Activated CD4-positive, CD25-positive, alpha-beta regulatory T cell treated with anti-CD3 and anti-CD28 coated beads, Interleukin-2, amount 50 U/mL, for 72 hours (primary cell): ENCODE measurements around the gene TMPRSS11B.
"Not testable (repeated sequence)": the region's sequence is repeated elsewhere in the genome, so short reads cannot be mapped to it uniquely, and the experiment has no call there.

Experiments used
- DNase-seq: peaks from one replicate; pipeline ENCODE4 v3.0.0; 2021

Gene TMPRSS11B, protein sequence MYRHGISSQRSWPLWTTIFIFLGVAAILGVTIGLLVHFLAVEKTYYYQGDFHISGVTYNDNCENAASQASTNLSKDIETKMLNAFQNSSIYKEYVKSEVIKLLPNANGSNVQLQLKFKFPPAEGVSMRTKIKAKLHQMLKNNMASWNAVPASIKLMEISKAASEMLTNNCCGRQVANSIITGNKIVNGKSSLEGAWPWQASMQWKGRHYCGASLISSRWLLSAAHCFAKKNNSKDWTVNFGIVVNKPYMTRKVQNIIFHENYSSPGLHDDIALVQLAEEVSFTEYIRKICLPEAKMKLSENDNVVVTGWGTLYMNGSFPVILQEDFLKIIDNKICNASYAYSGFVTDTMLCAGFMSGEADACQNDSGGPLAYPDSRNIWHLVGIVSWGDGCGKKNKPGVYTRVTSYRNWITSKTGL

DNA sequence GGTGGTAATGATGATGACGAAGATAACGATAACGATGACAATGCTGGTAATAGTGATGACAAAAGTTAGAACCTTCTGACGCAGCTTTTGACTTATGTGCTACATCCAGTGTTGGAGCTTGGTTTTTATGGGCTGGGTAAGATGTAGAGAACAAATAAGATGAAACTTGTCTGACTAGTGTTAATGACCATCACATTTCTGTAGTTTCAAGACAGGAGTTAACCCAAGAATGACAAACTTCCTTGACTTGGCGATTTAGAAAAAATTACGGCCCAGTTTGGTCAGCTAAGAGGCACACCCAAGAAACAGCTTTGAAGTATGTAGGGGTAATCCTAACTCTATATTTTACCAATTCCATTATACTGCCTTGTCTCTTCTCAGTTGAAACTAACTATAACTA lies at the start of gene TMPRSS11B:
Gene TMPRSS11B (minus strand): TSS at position 101 of the 400 bp plus-strand sequence. CDS start 136 bp downstream, outside the sequence.
- no peak for DNase-seq

DNA sequence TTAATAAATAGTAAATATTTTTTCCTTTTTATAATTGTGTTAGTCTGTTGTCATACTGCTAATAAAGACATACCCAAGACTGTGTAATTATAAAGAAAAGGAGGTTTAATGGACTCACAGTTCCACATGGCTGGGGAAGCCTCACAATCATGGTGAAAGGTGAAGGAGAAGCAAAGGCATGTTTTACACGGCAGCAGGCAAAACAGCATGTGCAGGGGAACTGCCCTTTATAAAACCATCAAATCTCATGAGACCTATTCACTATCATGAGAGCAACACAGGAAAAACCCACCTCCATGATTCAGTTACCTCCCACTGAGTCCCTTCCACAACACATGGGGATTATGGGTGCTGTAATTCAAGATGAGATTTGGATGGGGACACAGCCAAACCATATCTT lies 45.8 kb upstream of the TMPRSS11B start:
- DNase-seq = no peak

DNA sequence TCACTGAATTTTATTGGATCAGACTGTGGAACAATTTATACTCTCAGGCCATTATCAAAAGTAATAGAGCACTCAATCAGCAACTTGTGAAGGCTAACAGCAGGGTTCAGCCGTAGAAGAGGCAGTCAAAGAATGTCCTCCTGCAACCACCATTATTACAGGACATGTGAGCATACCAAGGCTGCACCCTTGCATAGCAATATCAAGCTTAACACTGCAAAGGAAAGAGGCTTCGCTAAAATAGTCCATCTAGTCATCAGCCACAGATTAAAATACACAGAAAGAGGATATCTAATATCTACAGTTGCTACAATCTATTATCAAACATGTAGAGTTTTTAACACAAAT lies 42.9 kb upstream of the TMPRSS11B start:
- no peak for DNase-seq

DNA sequence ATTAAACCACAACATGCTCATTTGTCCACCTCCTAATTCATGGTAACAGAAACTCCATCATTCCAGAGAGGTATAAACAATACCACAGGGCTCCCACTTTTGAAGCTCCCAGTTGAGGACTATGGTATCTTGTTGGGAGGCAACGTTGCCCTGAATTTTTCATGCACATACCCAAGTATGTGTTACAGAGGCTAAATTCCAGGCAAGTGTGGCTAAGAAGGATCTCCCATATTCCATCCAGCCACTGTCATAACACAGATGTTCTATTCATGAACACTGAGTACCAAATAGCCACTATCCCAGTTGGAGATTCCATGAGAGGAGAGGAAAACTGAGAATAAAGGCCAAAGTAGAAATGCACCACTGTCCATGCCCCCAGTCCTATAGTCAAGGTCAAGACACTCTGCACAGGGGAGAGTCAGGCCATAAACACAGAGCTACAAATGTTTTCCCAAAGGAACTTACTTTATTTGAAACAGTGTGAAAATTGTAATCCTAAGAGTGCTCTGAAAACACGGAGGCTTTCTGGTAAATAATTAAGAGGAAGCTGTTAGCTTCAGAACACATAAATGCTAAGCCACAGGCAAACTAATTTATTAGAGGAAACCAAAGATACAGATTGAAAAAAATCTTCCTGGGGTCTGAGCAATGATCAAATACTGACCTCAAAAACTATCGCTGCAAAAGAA lies 42.4 kb upstream of the TMPRSS11B start:
- no peak for DNase-seq

DNA sequence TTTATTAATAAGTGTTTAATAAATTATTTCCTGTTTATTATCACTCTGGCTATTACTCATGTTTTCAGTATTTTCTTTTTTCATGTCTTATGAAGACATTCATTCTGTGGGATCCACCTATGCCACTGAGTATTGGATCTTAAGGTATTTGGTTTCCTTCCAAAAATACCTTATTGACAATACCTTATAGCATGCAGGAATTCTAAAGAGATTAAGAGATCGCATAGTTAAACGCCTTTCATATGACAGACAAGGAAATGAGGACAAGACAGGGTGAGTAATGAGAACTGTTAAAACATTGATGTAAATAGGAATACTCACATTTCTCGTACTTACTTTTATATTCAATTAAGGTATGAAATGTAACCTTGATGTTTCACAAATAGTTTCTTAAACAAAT lies 38.2 kb upstream of the TMPRSS11B start:
- no peak for DNase-seq

GRCh38 chr4:68283095-68283494 lies 37.6 kb upstream of the TMPRSS11B start:
- no peak for DNase-seq

- not testable (repeated sequence) for DNase-seq
These were observed 36.6 kb upstream of the TMPRSS11B start for GRCh38 chr4:68281796-68282740.

DNA sequence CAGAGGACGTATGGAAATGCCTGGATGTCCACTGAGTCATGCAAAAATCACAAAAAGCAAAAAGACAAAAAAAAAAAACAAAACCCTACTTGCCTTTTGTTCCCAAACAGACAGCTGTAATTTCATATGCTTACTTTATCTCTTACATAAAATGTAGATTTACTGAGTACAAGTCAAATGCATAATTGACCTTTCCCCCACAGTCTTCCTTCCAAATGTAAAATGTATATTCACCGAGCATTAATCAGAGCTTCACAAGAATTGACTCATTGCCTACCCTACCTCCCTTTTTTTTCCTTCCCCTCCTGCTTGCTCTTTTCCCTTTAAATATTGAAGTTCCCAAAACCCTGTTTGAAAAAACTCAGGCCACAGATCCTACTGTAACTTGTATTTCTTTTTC lies 32.5 kb upstream of the TMPRSS11B start:
- DNase-seq = no peak

DNA sequence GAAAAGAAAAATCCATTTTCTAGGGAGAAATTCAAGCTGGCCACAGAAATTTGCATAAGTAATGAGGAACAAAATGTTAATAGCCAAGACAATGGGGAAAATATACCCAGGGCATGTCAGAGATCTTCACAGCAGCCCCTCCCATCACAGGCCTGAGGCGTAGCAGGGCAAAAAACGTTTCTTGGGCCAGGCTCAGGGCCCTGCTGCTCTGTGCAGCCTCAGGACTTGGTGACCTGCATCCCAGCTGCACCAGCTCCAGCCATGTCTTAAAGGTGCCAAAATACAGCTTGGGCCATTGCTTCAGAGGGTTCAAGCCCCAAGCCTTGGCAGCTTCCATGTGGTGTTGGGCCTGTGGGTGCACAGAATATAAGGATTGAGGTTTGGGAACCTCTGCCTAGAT lies 32.1 kb upstream of the TMPRSS11B start:
- DNase-seq = no peak

DNA sequence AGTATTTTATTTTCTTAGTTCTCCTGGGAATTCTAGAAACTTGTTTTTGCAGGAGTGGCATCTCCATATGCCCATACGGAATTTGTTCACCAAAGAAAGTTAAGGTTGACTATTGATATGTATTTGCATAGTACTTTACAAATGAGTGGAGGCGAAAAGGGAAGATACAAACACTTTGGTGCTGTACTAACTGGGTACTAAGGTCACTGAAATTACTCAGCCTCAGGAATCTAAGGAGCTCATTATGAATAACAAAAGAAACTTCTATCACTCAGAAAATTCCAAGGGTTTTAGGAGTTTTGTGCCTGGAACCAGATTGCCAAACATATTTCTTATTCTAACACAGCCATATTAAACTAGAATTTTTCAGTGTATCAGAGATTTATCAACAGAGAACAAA lies 27.4 kb upstream of the TMPRSS11B start:
- no peak for DNase-seq

- no peak for DNase-seq
These were observed 26.9 kb upstream of the TMPRSS11B start for GRCh38 chr4:68272380-68272779.

DNA sequence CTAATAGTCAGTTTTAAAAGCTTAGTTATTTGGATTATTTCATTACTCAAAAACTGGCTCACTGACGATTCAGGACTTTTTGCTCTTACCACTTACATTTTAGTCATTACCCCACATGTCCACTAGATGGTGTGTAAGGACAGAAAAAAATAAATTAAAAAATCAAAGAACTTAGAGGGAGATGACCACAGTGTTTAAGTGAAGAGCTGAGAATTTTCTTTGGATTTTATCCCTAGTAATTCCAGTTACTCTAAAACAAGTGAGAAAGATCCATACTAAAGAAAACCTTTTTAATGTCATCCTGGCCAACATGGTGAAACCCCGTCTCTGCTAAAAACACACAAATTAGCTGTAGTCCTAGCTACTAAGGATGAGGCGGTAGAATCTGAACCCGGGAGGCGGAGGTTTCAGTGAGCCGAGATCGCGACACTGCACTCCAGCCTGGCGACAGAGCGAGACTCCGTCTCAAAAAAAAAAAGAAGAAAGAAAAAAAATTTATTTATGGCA lies 26.4 kb upstream of the TMPRSS11B start:
- no peak for DNase-seq

DNA sequence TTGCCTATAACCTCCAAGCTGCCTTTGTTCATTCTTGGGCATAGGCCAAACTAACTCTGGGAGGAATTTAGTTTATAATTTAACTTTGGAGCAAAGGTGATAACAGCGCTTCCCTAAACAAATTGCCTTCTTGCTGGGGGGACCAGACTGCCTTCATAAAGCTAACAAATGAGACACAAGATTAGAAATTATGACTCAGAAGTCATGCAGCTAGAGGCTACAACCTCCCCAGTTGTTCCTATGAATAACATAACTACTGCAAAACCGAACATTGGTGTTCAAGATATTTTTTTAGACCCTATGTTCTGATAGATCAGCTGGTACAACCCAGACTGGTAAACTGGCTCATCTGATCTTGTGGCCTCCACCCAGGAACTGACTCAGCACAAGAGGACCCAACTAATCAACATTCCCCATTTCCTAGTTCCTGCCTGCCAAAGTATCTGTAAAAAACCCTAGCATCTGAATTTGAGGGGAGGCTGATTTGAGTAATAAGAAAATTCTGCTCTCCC lies 22.0 kb upstream of the TMPRSS11B start:
- DNase-seq = no peak

- DNase-seq = no peak
These were observed 19.5 kb upstream of the TMPRSS11B start for GRCh38 chr4:68264875-68265565.

DNA sequence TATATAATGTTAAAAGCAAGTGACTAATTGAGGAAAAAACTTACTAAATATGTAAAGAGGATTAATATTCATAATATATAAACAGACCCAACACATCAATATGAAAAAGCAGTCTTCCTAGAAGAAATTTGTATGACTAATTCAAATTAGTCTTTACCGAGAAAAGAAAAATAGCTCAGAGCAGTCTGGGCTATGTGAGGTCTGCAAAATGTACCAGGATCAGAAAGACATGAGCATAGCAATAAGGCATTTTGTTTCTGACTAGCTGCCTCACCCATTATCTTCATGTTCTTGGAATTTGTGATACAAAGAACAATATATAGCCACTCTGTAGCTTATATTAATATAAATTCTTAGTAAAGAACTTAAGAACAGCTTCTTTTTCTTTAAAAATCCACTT lies 13.7 kb upstream of the TMPRSS11B start:
- DNase-seq = no peak

DNA sequence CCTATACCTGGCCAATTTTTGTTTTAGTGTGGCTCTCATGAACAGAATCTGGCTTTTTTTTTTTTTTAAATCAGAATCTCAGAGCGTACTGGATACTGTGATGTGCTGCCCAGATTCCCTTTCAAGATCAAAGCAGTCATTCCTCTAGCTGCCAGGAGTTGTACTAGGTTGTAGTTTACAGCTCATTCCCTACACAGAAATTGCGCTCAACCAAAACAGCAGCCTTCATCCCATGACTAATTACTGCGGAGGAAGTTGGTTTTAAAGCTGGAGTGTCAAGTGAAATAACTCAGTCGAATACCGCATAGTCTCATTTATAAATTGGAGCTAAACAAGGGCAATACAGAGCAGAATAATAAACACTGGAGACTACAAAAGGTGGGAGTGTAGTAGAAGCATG lies 12.2 kb upstream of the TMPRSS11B start:
- no peak for DNase-seq

DNA sequence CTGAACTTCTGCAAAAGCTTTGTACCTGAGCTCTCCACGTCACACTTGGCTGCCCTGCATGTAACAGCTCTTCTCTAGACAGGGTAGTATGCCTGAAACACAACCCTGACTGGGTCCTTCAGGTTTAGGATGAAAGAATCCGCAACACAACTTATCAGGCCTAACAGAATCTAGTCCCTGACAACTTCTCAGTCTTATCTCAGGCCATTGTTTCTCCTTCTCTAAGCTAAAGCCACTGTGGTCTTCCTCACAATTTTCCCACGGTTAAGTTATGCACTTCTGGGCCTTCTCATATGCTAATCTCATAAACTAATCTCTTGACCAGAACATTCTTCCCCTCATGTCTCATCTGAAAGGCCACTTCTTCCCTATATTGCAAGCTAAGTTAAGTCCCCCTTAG lies 10.8 kb upstream of the TMPRSS11B start:
- no peak for DNase-seq

- no peak for DNase-seq
These were observed 4.8 kb upstream of the TMPRSS11B start for GRCh38 chr4:68250151-68250930.

- no peak for DNase-seq
These were observed 3.9 kb upstream of the TMPRSS11B start for GRCh38 chr4:68249434-68249833.

DNA sequence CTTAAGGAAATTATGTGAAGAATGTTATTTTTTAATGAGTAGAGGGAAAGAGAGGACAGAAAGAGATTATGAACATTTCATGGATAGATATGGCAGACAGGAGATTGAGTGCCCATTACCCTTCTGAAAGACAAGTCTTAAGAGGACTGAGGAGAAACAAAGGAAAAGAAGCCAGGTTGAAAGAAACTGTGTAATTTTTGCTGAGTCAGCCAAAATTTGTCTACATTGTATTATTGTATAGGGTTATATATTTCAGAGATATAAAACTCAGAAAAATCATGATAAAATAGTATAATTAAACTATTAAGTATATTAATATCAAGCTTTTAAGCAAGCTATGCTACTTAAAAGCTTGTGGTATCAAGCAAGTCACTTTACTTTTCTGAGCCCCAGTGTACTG lies 4.9 kb downstream of the TMPRSS11B start:
- DNase-seq = no peak

DNA sequence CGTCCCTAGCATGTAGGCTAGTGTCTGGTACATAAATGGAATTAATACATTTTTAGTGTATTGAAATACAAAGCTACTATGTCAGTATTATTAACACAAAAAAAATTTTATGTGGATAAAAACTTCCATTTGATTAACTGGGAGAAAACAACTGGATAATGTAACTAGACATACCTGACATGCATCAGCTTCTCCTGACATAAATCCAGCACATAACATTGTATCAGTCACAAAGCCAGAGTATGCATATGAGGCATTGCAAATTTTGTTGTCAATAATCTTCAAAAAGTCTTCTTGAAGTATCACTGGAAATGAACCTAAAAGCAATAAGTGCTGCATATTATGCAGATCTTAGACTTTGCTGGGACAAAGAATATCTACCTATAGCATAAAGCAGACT lies 16.9 kb downstream of the TMPRSS11B start:
- no peak for DNase-seq

DNA sequence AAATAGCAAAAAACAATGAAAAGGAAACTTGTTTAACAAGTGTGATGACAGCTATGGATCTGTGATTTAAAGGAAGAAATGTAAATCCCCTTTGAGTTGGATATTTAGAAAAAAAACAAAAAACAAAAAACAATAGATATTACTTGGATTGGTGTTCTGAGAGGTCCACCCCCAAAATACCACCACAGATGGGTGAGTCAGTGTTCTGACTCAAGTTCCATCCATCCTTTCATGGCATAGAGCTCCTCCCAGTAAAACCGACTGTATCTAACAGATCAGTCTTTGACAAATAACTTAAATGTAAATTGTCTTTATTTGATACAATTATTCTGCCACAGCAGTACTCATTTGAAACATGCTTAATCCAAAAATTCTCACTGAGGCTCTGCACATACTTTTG lies 27.4 kb downstream of the TMPRSS11B start:
- DNase-seq = no peak
